Osteocyte (in vitro differentiated cells): ENCODE measurements around the gene GPD2. TPM values are rescaled to one million over a fixed set of nuclear protein-coding genes. Genes with fewer than 3 reads are reported as not detected.

Source experiments
- DNase-seq: peaks from one replicate; pipeline ENCODE4 v3.0.0; 2021; ENCODE audit warnings: mixed read lengths; ENCODE audit not compliant: unreplicated experiment; ENCODE audit errors: extremely low spot score
- H3K27ac Mint-ChIP-seq: one replicate; pipeline ENCODE4 v1.8.0; 2021; ENCODE audit warnings: mild to moderate bottlenecking, mixed read lengths; ENCODE audit not compliant: unreplicated experiment
- H3K27me3 Mint-ChIP-seq: one replicate; pipeline ENCODE4 v1.8.0; 2021; ENCODE audit warnings: mixed read lengths; ENCODE audit not compliant: unreplicated experiment
- H3K36me3 Mint-ChIP-seq: one replicate; pipeline ENCODE4 v1.8.0; 2021; ENCODE audit warnings: mixed read lengths; ENCODE audit not compliant: unreplicated experiment
- H3K4me1 Mint-ChIP-seq: one replicate; pipeline ENCODE4 v1.8.0; 2021; ENCODE audit warnings: mixed read lengths; ENCODE audit not compliant: unreplicated experiment
- H3K4me3 Mint-ChIP-seq: one replicate; pipeline ENCODE4 v1.8.0; 2021; ENCODE audit warnings: mild to moderate bottlenecking, moderate library complexity, mixed read lengths; ENCODE audit not compliant: unreplicated experiment
- H3K9me3 Mint-ChIP-seq: one replicate; pipeline ENCODE4 v1.8.0; 2021; ENCODE audit warnings: mixed read lengths; ENCODE audit not compliant: unreplicated experiment
- total RNA-seq: library from RNA; stranded (reverse); gene quantifications from 2 replicates; pipeline ENCODE4 v1.2.1, GENCODE V29; 2021
- TF ChIP-seq, protein P1 (sequence below): fragments of 200-600 bp; sonication (generic); IDR thresholded peaks from 2 replicates; pipeline ENCODE4 v1.5.0; 2021; ENCODE audit warnings: antibody characterized with exemption, mild to moderate bottlenecking, moderate library complexity

GPD2 gene
- total RNA-seq, 1 donor from 2014 or later: 21.8 TPM

GRCh38 chr2:156399224-156399949, 36.8 kb upstream of the GPD2 start:
- TF ChIP-seq, protein P1, sequence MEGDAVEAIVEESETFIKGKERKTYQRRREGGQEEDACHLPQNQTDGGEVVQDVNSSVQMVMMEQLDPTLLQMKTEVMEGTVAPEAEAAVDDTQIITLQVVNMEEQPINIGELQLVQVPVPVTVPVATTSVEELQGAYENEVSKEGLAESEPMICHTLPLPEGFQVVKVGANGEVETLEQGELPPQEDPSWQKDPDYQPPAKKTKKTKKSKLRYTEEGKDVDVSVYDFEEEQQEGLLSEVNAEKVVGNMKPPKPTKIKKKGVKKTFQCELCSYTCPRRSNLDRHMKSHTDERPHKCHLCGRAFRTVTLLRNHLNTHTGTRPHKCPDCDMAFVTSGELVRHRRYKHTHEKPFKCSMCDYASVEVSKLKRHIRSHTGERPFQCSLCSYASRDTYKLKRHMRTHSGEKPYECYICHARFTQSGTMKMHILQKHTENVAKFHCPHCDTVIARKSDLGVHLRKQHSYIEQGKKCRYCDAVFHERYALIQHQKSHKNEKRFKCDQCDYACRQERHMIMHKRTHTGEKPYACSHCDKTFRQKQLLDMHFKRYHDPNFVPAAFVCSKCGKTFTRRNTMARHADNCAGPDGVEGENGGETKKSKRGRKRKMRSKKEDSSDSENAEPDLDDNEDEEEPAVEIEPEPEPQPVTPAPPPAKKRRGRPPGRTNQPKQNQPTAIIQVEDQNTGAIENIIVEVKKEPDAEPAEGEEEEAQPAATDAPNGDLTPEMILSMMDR: no peak
- DNase-seq: no peak
- H3K36me3 Mint-ChIP-seq: no peaks in the 10 kb centered on the region
- H3K4me1 Mint-ChIP-seq: peaks cover 11% of the 10 kb centered on the region
- H3K27ac Mint-ChIP-seq: peak overlapping the region; percentile 92
- H3K27me3 Mint-ChIP-seq: no peaks in the 10 kb centered on the region
- H3K9me3 Mint-ChIP-seq: no peaks in the 10 kb centered on the region
- H3K4me3 Mint-ChIP-seq: peak overlapping the region; percentile 79

DNA sequence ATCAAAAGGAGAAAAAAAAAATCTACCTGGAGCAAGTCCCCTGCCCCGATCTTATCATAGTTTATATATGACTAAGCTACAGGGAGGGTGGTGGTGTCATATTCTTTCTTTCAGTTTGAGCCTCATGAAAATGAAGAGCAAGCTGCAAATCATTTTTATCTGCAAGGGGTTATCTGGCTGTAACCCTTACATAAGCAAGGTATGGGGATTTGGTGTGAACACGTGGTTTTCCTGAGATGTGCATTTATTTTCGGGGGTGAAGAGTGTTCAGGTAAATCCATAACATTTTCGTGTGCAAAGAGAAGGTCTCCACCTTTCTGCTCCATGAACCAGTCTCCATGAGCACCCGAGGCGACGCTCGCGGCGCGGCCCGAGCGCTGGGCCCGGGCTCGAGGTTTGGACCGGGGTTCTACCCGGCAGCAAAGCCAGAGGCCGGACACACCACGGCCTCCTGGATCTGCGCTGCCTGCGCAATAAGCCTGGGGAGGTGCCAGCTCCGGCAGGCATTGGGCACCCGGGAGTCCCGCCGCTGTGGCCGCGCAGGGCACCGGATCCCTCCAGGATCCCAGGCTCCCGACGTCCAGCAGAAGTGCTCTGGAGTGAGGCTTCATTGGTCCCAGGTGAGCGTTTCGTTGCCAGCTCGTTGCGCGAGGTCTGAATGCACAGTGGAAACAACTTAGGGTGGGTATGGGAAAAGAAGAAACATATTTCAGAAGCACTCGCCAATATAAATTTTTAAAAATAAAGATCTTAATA, 36.1 kb upstream of the GPD2 start:
- H3K27ac Mint-ChIP-seq: peak overlapping the region; percentile 92
- no peaks in the 10 kb centered on the region for H3K36me3 Mint-ChIP-seq
- H3K4me3 Mint-ChIP-seq: peak overlapping the region; percentile 79
- TF ChIP-seq, protein P1: no peak
- DNase-seq: peak; percentile 93
- no peaks in the 10 kb centered on the region for H3K9me3 Mint-ChIP-seq
- peaks cover 11% of the 10 kb centered on the region for H3K4me1 Mint-ChIP-seq
- H3K27me3 Mint-ChIP-seq: no peaks in the 10 kb centered on the region

DNA sequence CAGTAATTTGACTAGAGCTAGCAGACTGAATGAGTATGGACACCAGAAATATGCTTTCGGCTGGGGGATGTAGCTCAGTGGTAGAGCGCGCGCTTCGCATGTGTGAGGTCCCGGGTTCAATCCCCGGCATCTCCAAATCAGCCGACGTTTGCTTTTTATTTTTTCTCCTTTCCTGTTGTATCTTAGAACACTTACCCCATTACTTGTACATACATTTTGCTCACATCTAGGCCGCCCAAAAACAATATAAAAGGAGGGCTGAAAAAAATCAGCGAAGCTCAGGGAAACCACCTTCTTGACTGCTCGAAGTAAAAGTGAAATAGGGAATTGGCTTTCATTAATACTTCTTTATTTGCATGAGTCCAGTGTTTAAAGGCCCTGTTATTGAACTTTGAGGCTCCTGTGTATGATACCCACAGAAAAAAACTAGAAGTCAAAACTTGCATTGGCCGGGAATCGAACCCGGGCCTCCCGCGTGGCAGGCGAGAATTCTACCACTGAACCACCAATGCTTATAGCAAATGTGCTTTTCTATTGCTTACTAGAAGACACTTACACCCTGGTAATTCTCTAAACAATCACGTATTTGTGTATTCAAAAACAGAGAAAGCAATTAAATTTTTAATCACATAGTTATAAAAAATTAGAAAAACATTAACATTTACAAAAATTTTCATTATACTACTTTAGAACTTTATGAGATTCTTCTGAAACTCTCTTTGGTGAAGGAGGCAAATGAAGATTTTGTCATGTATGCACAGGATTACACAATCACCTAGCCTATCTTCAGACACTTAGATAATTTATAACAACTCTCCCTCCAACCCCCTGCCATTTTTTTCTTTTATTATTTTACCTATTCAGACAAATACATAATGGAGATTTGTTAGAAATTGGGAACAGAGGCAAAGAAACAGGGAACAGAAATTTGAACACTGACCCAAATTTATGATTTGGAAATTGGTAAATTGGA, 35.2 kb upstream of the GPD2 start:
- H3K4me3 Mint-ChIP-seq: peak overlapping the region; percentile 79
- H3K36me3 Mint-ChIP-seq: no peaks in the 10 kb centered on the region
- peak; percentile 91 for DNase-seq
- TF ChIP-seq, protein P1: no peak
- H3K27me3 Mint-ChIP-seq: no peaks in the 10 kb centered on the region
- H3K27ac Mint-ChIP-seq: peak overlapping the region; percentile 92
- peaks cover 11% of the 10 kb centered on the region for H3K4me1 Mint-ChIP-seq
- H3K9me3 Mint-ChIP-seq: no peaks in the 10 kb centered on the region

GRCh38 chr2:156401861-156402260, 34.3 kb upstream of the GPD2 start:
- H3K4me1 Mint-ChIP-seq: peaks cover 11% of the 10 kb centered on the region
- H3K4me3 Mint-ChIP-seq: no peak overlapping the region
- no peaks in the 10 kb centered on the region for H3K27me3 Mint-ChIP-seq
- H3K9me3 Mint-ChIP-seq: no peaks in the 10 kb centered on the region
- no peaks in the 10 kb centered on the region for H3K36me3 Mint-ChIP-seq
- no peak overlapping the region for H3K27ac Mint-ChIP-seq
- TF ChIP-seq, protein P1: no peak
- no peak for DNase-seq
